ENCODE data around the gene OR5B12. TPM values are rescaled to one million over a fixed set of nuclear protein-coding genes. Genes with fewer than 3 reads are reported as not detected.

Gene OR5B12
- total and polyA plus RNA-seq, 2 of the 8 experiments (the other 6 are each of a cell fraction or from before 2014, with no cell fraction given): not detected

- H4K20me1 ChIP-seq (replicated peaks in 1 of 2; ENCODE audit: control insufficient read depth in 1 of 2, insufficient read depth in 2 of 2, low read length in 2 of 2): no peaks in the 10 kb centered on the region
- no peaks in the 10 kb centered on the region for H3K27me3 ChIP-seq (replicated peaks in 1 of 4; ENCODE audit: control insufficient read depth in 3 of 4, extremely low read depth in 1 of 4, insufficient read depth in 3 of 4, low read length in 3 of 4)
- H3K4ac ChIP-seq (replicated peaks; ENCODE audit: insufficient read length, low read depth, low read length): no peak overlapping the region
- CTCF ChIA-PET (ENCODE audit: partially characterized antibody): no interaction called here
- no peak overlapping the region for H3K18ac ChIP-seq (ENCODE audit: extremely low read depth, low read length)
- no peak overlapping the region for H3K23ac ChIP-seq (ENCODE audit: insufficient read length)
- no peak overlapping the region for H2BK120ac ChIP-seq (replicated peaks; ENCODE audit: low read depth, low read length)
- no peaks in the 10 kb centered on the region for H3K79me1 ChIP-seq (ENCODE audit: low read depth, low read length)
- H2BK5ac ChIP-seq (ENCODE audit: low read depth, low read length): no peak overlapping the region
- H2AFZ ChIP-seq (ENCODE audit: low read length): no peak overlapping the region
- FAIRE-seq (no peak), DNase-seq (ENCODE audit: low read depth in 1 of 2, low spot score in 2 of 2) (no peak)
- no peaks in the 10 kb centered on the region for H3K79me2 ChIP-seq (ENCODE audit: control insufficient read depth in 1 of 2, insufficient read depth in 2 of 2, low read length in 2 of 2)
- H2AK5ac ChIP-seq (ENCODE audit: low read depth, low read length): no peak overlapping the region
- H2BK12ac ChIP-seq (ENCODE audit: low read depth, low read length): no peak overlapping the region
- H4K8ac ChIP-seq (ENCODE audit: extremely low read depth, insufficient read depth, low read length): no peak overlapping the region
- H3K9me3 ChIP-seq (ENCODE audit: insufficient read depth in 2 of 2, low read depth in 1 of 2, low read length in 1 of 2): peaks cover 16 to 29% of the 10 kb centered on the region in 2 experiments
- no peak overlapping the region for H2BK15ac ChIP-seq (ENCODE audit: low read length)
- H4K5ac ChIP-seq (ENCODE audit: insufficient read length, low read depth, low read length): no peak overlapping the region
- no peak overlapping the region for H3K9ac ChIP-seq (replicated peaks in 1 of 4; ENCODE audit: extremely low read depth in 1 of 4, low read depth in 3 of 4, low read length in 3 of 4)
- no peaks in the 10 kb centered on the region for H3K4me1 ChIP-seq (replicated peaks in 1 of 4; ENCODE audit: control insufficient read depth in 3 of 4, insufficient read depth in 4 of 4, low read length in 3 of 4)
- POLR2A ChIA-PET (ENCODE audit: partially characterized antibody): no interaction called here
- H3K4me3 ChIP-seq (ENCODE audit: extremely low read depth in 1 of 4, insufficient read depth in 2 of 4, low read depth in 3 of 4, low read length in 4 of 4): no peak overlapping the region
- no peak overlapping the region for H3K4me2 ChIP-seq (ENCODE audit: insufficient read depth in 1 of 2, low read depth in 2 of 2, low read length in 2 of 2)
- WGBS, 2 experiments (ENCODE audit: extremely low coverage in 1 of 2, insufficient coverage in 1 of 2, insufficient read length in 1 of 2, insufficient replicate concordance in 2 of 2, low coverage in 1 of 2, low lambda C conversion rate in 2 of 2, missing lambda C conversion rate in 1 of 2): 64% methylated on average over 1 of the region's 1 CpG; no CpG with 5 or more reads in 1 of the 2 experiments
- H3K56ac ChIP-seq (replicated peaks; ENCODE audit: insufficient read length, low read depth, low read length): no peak overlapping the region
- H4K91ac ChIP-seq (replicated peaks; ENCODE audit: insufficient read length, low read length): no peak overlapping the region
- no peak overlapping the region for H3K27ac ChIP-seq (ENCODE audit: low read depth, low read length)
- no peaks in the 10 kb centered on the region for H3K23me2 ChIP-seq (ENCODE audit: low read depth, low read length)
- H3K14ac ChIP-seq (ENCODE audit: insufficient read length): no peak overlapping the region
- no peaks in the 10 kb centered on the region for H3K36me3 ChIP-seq (ENCODE audit: control insufficient read depth in 2 of 4, insufficient read depth in 4 of 4, low read length in 3 of 4)
- H2BK20ac ChIP-seq (ENCODE audit: low read length): no peak overlapping the region
- TF ChIP-seq GABPA (IDR thresholded peaks at IDR 0.05; ENCODE audit: borderline replicate concordance, insufficient read depth, low read length) (no peak), EP300 (IDR thresholded peaks at IDR 0.05; ENCODE audit: borderline replicate concordance in 1 of 2, low read depth in 2 of 2, low read length in 2 of 2) (no peak), YY1 (IDR thresholded peaks at IDR 0.05; ENCODE audit: low read depth, low read length) (no peak), RNF2 (IDR thresholded peaks at IDR 0.05; ENCODE audit: borderline replicate concordance, low read depth, low read length, missing control alignments, poor library complexity, severe bottlenecking) (no peak), HDAC2 (IDR thresholded peaks at IDR 0.05; ENCODE audit: borderline replicate concordance in 1 of 2, low read depth in 2 of 2, low read length in 2 of 2) (no peak), NRF1 (IDR thresholded peaks at IDR 0.05; ENCODE audit: low read depth, low read length) (no peak), POLR2AphosphoS5 (IDR thresholded peaks at IDR 0.05; ENCODE audit: low read depth, low read length) (no peak), SRF (IDR thresholded peaks at IDR 0.05; ENCODE audit: low read depth, low read length) (no peak), SIRT6 (IDR thresholded peaks at IDR 0.05; ENCODE audit: low read length) (no peak), CBX8 (IDR thresholded peaks at IDR 0.05; ENCODE audit: borderline replicate concordance, low read depth, low read length) (no peak), SP4 (IDR thresholded peaks at IDR 0.05; ENCODE audit: low read length) (no peak), TCF12 (IDR thresholded peaks at IDR 0.05; ENCODE audit: low read depth, low read length) (no peak), E2F6 (IDR thresholded peaks at IDR 0.05) (no peak)
- TF ChIP-seq, protein P1, sequence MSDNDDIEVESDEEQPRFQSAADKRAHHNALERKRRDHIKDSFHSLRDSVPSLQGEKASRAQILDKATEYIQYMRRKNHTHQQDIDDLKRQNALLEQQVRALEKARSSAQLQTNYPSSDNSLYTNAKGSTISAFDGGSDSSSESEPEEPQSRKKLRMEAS (IDR thresholded peaks at IDR 0.05): no peak
Measured at GRCh38 chr11:58392746-58393145, 49.3 kb downstream of the OR5B12 start.
